ENCODE results near the gene NBAS.

GRCh38 chr2:15126373-15126772, 434.8 kb downstream of the NBAS start:
- TF ChIP-seq, protein P1, sequence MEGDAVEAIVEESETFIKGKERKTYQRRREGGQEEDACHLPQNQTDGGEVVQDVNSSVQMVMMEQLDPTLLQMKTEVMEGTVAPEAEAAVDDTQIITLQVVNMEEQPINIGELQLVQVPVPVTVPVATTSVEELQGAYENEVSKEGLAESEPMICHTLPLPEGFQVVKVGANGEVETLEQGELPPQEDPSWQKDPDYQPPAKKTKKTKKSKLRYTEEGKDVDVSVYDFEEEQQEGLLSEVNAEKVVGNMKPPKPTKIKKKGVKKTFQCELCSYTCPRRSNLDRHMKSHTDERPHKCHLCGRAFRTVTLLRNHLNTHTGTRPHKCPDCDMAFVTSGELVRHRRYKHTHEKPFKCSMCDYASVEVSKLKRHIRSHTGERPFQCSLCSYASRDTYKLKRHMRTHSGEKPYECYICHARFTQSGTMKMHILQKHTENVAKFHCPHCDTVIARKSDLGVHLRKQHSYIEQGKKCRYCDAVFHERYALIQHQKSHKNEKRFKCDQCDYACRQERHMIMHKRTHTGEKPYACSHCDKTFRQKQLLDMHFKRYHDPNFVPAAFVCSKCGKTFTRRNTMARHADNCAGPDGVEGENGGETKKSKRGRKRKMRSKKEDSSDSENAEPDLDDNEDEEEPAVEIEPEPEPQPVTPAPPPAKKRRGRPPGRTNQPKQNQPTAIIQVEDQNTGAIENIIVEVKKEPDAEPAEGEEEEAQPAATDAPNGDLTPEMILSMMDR (conservative IDR thresholded peaks at IDR 0.05 in 1 of 2, IDR thresholded peaks at IDR 0.05 in 1 of 2; ENCODE audit: low read depth in 1 of 2, low read length in 2 of 2) = no peak
- no peak for TF ChIP-seq EZH2 (IDR thresholded peaks at IDR 0.05; ENCODE audit: low read length, missing control alignments)
